ENCODE measurements around the gene RYR3.

DNA sequence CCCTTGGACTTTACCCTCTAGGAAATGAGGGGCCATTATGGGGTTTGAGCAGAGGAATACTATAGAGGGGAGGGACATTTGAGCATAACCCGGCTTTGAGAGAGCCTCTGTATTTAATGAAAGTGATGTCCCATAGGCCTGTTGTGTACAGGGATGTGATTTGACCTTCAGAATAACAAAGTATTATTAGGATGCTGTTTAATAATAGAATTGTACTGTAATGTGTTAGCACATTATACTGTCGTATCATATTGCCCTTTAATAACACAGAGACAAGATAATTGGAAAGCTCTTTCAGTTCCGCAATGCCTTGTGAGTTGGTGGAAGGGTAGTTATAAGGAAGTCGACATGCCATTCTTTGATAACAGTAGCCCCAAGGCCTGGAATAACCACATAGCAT lies 328.3 kb downstream of the RYR3 start:
- TF ChIP-seq ZNF391 (tag by site-specific recombination; IDR thresholded peaks at IDR 0.05; ENCODE audit: borderline replicate concordance, low read depth) (no peak), KLF16 (tag by site-specific recombination; IDR thresholded peaks at IDR 0.05) (no peak), YY1 (tag by site-specific recombination; IDR thresholded peaks at IDR 0.05) (no peak), KLF7 (tag by site-specific recombination; IDR thresholded peaks at IDR 0.05; ENCODE audit: borderline replicate concordance) (no peak), SP3 (tag by site-specific recombination; IDR thresholded peaks at IDR 0.05) (no peak), ZNF626 (tag by site-specific recombination; IDR thresholded peaks at IDR 0.05) (no peak), ZNF19 (tag by site-specific recombination; IDR thresholded peaks at IDR 0.05; ENCODE audit: low read depth) (no peak), TCF7L2 (IDR thresholded peaks at IDR 0.05; ENCODE audit: borderline replicate concordance, low read depth, low read length) (no peak), ZNF658 (tag by site-specific recombination; IDR thresholded peaks at IDR 0.05) (no peak)
- TF ChIP-seq, protein P1, sequence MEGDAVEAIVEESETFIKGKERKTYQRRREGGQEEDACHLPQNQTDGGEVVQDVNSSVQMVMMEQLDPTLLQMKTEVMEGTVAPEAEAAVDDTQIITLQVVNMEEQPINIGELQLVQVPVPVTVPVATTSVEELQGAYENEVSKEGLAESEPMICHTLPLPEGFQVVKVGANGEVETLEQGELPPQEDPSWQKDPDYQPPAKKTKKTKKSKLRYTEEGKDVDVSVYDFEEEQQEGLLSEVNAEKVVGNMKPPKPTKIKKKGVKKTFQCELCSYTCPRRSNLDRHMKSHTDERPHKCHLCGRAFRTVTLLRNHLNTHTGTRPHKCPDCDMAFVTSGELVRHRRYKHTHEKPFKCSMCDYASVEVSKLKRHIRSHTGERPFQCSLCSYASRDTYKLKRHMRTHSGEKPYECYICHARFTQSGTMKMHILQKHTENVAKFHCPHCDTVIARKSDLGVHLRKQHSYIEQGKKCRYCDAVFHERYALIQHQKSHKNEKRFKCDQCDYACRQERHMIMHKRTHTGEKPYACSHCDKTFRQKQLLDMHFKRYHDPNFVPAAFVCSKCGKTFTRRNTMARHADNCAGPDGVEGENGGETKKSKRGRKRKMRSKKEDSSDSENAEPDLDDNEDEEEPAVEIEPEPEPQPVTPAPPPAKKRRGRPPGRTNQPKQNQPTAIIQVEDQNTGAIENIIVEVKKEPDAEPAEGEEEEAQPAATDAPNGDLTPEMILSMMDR (tag by site-specific recombination; IDR thresholded peaks at IDR 0.05): no peak
- TF ChIP-seq, protein P2, sequence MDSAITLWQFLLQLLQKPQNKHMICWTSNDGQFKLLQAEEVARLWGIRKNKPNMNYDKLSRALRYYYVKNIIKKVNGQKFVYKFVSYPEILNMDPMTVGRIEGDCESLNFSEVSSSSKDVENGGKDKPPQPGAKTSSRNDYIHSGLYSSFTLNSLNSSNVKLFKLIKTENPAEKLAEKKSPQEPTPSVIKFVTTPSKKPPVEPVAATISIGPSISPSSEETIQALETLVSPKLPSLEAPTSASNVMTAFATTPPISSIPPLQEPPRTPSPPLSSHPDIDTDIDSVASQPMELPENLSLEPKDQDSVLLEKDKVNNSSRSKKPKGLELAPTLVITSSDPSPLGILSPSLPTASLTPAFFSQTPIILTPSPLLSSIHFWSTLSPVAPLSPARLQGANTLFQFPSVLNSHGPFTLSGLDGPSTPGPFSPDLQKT (IDR thresholded peaks at IDR 0.05; ENCODE audit: borderline replicate concordance, low read depth, low read length): no peak
- TF ChIP-seq, protein P3, sequence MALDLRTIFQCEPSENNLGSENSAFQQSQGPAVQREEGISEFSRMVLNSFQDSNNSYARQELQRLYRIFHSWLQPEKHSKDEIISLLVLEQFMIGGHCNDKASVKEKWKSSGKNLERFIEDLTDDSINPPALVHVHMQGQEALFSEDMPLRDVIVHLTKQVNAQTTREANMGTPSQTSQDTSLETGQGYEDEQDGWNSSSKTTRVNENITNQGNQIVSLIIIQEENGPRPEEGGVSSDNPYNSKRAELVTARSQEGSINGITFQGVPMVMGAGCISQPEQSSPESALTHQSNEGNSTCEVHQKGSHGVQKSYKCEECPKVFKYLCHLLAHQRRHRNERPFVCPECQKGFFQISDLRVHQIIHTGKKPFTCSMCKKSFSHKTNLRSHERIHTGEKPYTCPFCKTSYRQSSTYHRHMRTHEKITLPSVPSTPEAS (tag by site-specific recombination; IDR thresholded peaks at IDR 0.05): no peak

Measured in HEK293 (cell line).